NCI-H748 (cell line): ENCODE data around the gene TMEM222.

Source experiments
- DNase-seq: peaks from one replicate; lab custom pipeline; 2025; ENCODE audit not compliant: unreplicated experiment; lab: John Stamatoyannopoulos, UW

The TMEM222 gene

DNA sequence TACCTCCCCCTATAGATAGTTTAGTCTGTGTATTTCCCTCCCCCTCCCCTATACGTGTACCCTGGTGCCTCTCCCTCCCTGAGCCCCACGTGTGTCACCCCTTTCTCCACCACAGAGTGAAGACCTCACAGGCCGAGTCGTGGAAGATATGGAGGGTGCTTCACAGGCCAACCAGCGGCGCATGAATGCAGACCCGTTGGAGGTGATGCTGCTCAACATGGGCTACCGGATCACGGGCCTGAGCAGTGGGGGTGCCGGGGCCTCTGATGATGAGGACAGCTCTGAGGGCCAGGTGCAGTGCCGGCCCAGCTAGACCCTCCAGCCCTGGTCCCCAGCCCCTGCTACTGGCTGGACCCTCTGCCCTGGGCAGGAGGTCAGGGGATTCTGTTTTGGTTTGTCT lies 15.9 kb upstream of the TMEM222 start:
- no peak for DNase-seq

DNA sequence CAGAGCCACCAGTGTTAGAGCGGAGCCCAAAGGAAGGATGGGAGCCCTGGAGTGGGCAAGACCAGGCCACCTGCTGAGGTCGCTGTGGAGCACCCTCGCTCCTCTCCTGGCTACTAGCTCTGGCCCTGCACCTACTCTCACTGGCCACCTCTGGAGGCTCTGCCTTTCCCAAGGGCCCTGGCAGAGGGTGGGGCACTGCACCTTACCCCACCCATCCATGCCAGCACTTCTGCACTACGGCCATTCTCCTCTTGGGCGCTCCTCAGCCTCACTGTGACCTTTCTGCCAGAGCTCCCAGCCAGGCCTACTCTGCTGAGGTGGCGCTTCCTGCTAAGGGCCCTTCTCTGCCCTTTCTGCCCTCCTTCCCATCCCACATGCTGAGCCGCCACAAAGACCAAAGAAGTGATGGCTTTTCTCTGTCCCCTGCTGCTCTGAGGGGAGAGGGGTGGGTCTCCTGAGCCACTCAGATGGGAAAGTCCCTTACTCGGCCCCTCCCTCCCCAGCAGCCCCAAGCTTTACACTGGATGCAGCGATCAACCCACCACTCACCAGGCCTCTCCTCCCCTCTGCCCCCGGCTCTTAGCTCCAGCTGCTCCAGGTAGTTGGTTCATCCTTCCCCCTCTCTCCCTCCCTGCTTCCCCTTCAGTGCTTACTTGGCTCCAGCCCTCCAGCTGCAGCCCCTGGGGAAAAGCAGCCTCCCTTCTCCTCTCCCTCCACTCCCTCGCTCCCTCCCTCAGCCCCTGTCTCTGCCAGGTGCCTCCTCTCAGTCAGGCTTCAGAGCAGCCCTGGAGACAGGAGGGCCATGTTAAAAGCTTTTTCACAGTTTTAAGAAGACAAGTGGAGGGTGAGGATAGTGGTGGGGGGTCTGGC lies 14.8 kb upstream of the TMEM222 start:
- no peak for DNase-seq

DNA sequence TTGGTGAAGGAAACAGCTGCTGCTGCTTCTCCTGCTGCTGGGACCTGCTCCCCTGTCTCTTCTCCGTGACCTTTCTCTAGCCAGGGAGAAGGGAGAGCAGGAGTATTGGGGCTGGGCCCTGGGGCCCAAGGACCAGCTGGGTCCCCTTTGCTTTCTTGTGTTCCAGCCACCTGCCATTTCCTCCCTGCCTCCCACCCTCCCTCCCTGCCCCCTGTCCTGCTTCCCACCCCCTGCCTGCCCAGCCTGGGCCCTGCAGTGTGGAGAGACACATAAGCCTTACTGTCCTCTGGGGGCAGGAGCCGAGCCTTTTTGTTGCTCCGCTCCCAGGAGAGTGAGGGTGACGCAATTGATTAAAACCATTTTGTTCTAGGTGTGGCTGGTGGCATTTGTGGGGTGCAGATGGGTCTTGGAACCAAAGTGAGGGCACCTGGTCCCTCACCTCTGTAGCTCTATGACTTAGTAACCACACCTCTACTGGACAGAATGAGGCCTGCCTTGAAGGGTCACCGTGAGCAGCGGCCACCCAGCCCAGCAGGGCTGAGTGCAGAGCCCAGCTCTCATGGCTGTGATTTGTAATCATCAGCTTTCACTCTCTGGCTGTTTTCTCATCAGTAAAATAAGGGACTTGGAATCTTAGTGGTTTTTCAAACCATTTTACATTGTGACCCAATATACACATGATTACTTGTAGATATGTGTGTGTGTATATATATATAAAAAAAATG lies 13.9 kb upstream of the TMEM222 start:
- no peak for DNase-seq

DNA sequence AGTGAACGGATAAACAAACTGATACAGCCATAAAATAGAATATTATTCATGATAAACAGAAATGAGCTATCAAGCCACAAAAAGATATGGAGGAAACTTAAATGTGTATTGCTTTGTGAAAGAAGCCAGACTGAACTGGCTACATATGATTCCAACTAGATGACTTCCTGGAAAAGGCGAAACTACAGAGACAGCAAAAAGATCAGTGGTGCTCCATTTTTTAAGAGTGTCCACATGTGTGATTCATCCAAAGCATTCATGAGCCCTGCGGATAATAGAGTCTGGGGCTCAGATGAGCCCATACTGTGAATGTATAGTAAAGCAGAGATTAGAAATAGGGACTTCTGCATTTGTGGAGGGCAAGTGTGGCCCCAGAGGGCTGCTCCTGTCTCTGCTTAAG lies 7.8 kb upstream of the TMEM222 start:
- DNase-seq, result no peak

DNA sequence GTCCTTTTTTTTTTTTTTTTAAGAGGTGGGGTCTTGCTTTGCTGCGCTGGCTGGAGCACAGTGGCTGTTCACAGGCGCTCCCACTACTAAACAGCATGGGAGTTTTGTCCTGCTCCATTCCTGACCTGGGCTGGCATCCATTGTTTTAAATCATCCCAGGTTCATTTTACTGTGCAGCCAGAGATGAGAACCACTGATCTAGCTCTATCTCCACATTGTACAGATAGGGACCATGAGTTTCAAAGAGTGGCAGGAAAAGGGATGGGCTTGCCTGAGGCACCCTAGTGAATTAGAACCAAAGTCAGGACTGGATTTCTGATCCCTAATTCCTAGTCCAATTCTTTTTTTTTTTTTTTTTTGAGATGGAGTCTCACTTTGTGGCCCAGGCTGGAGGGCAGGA lies 7.2 kb upstream of the TMEM222 start:
- DNase-seq, result no peak

DNA sequence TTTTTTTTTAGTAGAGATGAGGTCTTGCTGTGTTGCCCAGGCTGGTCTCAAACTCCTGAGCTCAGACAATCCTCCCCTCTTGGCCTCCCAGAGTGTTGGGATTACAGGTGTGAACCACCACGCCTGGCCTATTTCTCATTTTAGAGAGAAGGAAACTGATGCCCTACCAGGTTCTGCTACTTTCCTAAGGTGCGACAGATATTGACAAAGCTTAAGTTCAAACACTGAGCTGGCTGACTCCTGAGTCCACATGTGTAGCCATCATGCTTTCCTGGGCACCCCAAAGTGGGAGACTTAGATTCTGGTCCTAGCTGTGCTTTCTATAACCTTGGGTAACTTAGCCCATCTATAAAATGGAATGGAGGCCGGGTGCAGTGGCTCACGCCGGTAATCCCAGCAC lies 5.1 kb upstream of the TMEM222 start:
- no peak for DNase-seq

DNA sequence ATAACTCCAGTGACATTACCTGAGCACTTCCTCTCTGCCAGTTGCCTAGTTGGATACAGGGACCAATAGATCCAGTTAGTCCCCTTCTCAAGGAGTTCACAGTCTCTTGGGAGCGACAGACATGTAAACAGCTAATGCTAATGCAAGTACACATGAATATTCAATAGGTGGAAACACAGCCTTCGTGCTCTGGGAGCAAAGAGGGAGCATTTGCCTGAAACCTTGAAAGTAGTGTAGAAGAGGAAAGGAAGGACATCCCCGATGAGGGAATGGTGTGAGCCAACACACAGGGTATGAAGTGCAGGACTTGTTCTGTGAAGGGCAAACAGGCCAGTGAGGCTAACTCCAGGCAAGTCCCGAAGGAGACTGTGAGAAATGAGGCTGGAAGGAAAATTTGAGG lies 3.8 kb upstream of the TMEM222 start:
- no peak for DNase-seq

DNA sequence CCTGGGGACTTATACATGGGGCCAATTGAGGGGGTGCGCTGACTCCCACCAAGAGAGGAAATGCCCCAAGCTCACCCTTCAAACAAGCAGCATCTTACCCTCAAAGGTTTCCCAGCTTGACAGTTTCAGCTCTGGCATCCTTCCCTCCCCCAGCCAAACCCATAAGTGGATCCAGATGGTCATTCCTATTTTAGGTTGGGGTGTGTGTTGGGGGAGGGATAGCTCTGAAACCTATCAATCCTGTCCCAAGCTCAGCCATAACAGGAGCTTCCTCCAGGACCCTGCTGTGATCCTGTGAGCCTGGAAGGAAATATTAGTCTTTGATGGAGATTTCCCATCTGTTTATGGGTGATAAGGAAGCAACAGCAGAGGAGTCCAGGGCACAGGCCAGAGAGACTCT lies 3.4 kb upstream of the TMEM222 start:
- DNase-seq, result no peak

DNA sequence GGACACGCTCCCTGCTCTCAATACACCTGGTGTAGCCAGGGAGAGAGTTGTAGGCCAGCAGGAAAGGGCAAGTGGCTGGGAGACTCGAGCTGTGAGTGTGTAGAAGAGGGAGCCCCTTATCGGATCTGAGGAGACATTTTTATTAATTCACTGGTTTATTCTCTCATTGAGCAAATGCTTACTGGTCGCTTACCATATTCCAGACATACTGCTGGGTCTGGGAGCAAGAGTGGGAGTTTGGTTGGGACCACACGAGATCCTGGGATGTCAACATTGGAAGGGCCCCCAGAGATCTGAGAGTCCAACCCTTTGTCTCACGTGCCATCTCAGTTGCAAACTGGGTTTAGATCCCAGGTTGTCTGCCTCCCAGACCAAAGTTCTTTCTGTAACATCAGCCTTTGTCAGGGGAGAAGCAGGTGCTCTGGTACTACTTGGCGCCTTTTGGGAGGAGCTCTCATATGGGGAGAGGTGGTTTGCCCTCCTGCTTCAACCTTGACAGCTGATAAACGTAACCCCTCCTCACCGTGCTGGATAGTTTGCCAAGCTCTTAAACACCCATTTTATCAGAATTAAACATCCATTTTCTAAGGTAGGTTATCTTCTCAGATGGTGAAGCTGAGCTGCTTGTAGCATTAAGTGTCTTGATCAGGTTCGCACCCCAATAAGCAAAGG lies 742 bp downstream of the TMEM222 start:
- no peak for DNase-seq

DNA sequence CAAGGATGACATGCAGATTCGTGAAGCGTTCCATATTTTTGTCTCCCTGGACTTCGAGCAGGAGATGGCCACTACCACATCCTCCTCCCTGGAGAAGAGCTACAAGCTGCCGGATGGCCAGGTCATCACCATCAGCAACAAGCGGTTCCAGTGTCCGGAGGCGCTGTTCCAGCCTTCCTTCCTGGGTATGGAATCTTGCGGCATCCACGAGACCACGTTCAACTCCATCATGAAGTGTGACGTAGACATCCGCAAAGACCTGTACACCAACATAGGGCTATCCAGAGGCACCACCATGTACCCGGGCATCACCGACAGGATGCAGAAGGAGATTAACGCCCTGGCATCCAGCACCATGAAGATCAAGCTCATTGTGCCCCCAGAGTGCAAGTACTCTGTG lies 3.3 kb downstream of the TMEM222 start:
- no peak for DNase-seq

DNA sequence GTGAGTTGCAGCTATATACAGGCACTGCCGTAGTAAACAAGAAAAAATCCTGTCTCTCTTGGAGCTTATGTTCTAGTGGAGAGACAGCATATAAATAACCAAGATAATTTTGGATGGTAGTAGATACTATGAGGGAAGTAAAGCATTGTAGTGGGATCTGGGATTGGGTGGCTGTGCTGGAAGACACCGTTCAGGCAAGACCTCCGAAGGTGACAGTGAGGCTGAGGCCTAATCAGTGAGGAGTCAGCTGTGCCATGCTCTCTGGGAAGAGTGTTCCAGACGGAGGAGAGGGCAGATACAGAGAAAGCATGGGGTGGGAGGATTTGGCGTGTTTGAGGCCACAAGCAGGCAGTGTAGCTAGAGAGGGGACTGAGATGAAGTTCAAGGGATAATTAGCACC lies 6.0 kb downstream of the TMEM222 start:
- DNase-seq, result no peak

DNA sequence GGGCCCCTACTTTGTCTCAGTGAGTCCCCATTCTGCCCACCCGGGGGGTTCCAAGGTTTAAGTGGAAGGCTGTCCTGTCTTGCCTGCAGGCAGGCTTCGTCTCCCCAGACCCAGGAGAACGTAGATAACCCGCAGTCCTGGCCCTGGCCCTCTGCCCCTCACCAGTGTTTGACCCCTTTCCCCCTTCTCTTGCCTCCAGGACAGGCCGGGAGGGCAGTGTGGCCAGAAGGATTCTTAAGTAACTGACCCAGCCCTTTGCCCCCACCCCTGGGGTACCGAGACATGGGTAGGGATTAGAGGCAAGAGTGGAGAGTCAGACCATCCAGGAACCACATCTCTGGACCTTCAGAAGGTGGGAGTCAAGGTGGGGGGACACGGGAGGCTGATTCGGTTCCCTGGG lies 8.8 kb downstream of the TMEM222 start:
- no peak for DNase-seq

DNA sequence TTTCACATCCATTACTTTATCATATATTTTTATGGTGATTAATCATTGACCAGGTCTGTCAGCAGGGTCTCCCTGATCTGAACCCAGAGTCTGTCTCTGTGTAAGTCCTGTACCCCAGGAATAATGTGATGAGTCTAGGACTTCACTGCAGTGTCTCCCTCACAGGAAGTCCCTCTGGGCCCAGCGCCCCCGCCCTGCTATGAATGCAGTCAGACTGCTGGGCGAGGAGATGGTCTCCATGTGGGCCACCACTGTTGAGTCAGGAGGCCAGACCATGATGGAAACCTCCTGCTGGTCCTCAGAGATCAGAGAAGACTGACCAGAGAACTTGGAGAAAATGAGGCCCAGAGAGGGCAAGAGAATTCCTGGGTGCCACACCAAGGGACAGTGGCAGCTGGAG lies 9.5 kb downstream of the TMEM222 start:
- no peak for DNase-seq

DNA sequence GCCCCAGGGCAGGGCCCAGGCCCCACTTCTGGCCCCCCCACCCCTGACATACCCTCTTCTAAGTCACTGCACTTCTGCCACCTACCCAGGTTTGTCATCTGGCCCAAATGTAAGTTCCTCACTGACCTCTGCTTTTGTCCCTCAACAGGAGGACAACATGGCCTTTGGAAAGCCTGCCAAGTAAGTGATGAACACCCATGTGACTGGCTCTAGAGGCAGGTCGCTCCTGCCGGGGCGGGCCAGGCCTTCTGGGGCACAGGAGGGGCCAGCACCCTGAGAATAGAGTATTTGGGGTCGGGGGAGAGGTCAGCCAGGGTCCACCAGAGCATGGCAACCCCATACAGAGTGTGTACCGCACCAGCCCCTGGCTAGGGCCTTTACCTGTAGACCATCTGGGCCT lies 10.0 kb downstream of the TMEM222 start:
- no peak for DNase-seq

DNA sequence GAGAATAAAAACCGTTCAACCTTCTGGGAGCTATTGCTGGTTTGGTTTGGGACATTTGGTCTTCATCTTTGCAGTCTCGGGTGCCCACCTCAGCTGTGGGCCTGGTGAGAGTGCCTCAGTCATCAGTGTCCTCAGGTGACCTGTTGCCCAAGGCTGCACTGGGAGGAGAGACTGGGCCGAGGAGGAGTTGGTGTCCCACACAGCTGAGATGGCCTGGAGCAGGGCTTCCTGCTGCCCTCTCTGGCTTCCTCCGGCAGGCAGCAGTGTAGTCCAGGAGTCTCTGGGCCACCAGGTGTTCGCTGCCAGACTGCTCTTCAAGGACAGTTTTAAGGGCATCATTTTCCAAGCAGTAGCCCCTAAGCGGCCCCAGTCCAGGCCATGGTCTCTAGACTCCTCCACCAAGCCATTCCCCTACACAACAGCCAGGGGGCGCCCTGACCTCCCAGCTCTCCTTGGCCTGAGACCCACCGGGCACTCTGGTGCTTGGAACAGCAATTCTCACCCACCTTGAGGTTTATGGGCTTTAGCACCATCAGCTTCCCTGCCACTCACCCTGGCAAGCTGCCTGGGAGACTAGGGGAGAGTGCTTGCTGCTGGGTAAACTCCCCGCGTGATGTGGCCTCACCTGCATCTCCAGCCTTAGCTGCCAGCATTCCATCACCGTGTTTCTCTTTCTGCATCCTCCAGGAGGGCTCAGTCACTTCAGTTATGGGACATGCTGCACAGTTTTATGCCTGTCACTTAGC lies 10.7 kb downstream of the TMEM222 start:
- peak; percentile 8 for DNase-seq

DNA sequence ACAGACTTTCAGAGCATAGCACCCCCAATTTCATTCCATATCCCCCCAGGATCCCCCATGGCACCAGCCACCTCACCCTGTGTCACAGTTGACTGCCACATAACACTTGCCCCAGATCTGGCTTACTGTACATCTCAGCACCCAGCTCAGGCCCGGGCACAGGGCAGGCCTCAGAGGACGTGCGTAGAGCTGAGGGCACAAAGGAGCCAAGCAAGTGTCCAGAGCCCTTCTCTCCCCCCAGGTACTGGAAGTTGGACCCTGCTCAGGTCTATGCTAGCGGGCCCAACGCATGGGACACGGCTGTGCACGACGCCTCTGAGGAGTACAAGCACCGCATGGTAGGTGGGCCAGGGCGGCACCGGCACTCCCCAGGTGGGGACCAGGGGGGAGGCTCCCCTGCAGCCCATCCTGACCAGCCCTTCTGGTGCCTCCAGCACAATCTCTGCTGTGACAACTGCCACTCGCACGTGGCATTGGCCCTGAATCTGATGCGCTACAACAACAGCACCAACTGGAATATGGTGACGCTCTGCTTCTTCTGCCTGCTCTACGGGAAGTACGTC lies 11.8 kb downstream of the TMEM222 start:
- no peak for DNase-seq

DNA sequence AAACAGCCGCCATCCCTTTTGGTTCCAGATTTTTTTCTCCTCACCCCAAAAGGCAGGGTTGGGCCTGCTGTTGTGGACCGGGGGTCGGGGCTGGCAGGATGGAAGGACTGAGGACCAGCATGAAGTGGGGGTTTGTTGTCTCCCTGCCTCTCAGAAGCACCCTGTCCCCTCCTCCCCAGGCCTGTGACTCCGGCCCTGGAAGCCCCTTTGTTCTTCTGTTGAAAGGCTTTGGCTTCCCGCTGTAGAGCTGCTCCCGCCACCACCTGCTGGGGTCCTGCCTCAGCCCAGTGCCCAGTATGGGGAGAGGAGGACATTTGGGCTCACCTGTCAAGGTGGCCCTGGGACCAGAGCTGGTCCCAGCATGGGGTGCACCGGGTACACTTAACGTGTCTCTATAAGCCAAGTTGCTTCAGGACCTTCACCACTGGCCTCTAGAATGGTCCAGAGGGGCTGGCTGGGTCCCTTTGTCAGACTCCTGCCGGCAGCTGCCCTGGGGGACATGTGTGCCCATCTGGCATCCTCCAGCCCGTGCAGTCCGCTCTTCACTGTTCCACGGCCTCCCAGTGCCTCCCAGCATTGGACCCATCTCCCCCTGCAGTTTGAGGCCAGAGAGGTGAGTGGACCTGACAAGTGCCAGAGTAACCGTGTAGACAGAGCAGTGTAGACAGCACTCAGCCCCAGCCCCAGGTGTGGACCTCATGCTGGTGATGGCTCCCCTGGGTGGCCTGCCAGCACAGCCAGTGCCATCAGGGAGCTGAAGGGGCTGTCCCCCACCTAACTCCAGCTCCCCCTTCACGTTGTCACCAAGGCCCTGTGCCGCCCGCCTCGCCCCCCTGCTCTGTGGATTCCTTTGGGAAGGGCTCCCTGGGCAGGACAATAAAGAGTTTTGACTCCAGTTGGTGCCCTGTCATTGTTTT lies 13.8 kb downstream of the TMEM222 start:
- no peak for DNase-seq

DNA sequence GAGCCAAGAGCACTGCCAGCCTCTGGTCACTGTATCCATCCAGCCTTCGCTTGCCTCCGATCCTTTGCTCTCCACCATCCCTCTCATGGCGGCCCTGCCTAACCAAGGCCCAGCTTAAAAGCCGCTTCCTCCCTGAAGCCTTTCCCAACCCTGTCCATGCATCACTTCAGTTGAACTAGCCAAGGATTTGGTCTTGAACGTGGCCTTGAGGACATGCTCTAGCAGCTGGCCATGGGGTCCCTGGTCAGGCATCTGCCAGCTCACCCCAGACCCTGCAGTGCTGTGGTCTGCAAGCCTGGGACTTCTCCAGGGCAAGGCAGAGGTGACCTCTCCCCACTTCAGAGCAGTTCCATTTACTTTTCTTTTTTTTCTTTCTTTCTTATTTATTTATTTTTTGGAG lies 14.8 kb downstream of the TMEM222 start:
- DNase-seq, result no peak

DNA sequence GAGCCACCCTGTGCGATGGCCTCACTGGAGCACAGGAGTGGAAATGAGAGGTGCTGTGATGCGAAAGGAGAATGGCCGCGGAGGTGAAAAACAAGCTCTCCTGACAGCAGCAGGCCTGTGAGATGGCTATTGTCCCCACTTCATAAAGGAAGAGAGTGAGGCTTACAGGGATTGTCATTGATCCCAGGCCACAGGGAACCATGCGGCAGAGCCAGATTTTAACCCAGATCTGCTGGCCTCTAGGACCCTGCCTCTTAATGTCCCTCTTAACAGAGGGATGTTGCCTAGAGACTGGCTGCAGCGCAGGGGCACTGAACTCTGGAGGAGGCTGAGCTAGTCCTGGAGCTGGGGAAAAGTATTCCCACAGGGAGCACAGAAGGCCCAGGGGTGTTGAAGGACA lies 16.8 kb downstream of the TMEM222 start:
- DNase-seq, result no peak

DNA sequence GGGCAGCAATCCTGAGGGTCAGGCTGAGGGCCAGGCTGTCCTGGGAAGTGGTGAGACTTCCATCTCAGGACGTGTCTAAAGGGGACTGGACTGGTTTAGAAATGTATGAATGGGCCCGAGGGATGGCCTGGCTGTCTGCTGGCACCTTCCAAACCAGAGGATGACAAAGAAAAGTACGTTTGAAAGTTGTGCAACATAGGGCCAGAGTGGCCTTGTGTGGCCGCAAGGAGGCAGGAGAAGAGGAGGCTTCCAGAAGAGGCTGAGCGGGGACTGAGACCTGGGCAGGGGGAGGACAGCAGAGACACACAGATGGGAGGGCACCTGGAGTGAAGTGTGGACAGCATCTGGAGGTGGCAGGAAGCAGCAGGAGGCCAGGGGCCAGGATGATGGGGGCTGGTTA lies 17.2 kb downstream of the TMEM222 start:
- no peak for DNase-seq
